Uterus (tissue), 4 donors: ENCODE data around the gene CARD14. TPM values are rescaled to one million over a fixed set of nuclear protein-coding genes. Genes with fewer than 3 reads are reported as not detected.

Experiments
- DNase-seq, 2 donors: peaks; one replicate each; pipeline ENCODE4 v3.0.0-alpha.2; 2019 to 2020
- H3K27ac ChIP-seq, 2 donors: fragments of 200-600 bp; sonication (generic); 1 replicate in 1 of 2; 2 replicates in 1 of 2; pipeline ENCODE4 v1.5.1; 2016 to 2018
- H3K27me3 ChIP-seq, 2 donors: fragments of 200-600 bp; sonication (generic); one replicate each; pipeline ENCODE4 v1.5.1; 2018 to 2019; ENCODE audit warnings: control low read depth in 1 of 2
- H3K36me3 ChIP-seq, 2 donors: fragments of 200-600 bp; sonication (generic); one replicate each; pipeline ENCODE4 v1.5.1; 2019; ENCODE audit warnings: control low read depth in 1 of 2
- H3K4me1 ChIP-seq, 2 donors: fragments of 200-600 bp; sonication (generic); one replicate each; pipeline ENCODE4 v1.5.1; 2018 to 2019; ENCODE audit warnings: control low read depth in 1 of 2
- H3K4me3 ChIP-seq, 2 donors: fragments of 200-600 bp; sonication (generic); 1 replicate in 1 of 2; 2 replicates in 1 of 2; pipeline ENCODE4 v1.5.1; 2018 to 2019; ENCODE audit warnings: mild to moderate bottlenecking in 1 of 2
- H3K9me3 ChIP-seq, 2 donors: fragments of 200-600 bp; sonication (generic); one replicate each; pipeline ENCODE4 v1.5.1; 2019; ENCODE audit warnings: control low read depth in 1 of 2
- CTCF ChIP-seq, 4 experiments: fragments of 200-600 bp in 2 of 4; fragments of 450-650 bp in 2 of 4; sonication (generic) in 2 of 4; IDR thresholded peaks; one replicate each; pipeline ENCODE4 v1.5.1; 2016 to 2019; ENCODE audit warnings: antibody characterized with exemption in 4 of 4, mild to moderate bottlenecking in 2 of 4, moderate library complexity in 1 of 4
- POLR2A ChIP-seq, 2 donors: fragments of 450-650 bp; IDR thresholded peaks; one replicate each; pipeline ENCODE4 v1.6.1; 2016; ENCODE audit warnings: antibody characterized with exemption in 2 of 2, mild to moderate bottlenecking in 1 of 2, moderate library complexity in 1 of 2
- intact Hi-C: fragments of 100-400 bp; cut with DNase I; formaldehyde crosslinking; loops from one replicate; pipeline ENCODE4 v1.15.1; 2023; ENCODE audit warnings: low total_unique reads
- total RNA-seq, 4 donors: library from RNA; depleted of rRNA in 3 of 4; stranded (reverse); fragments of >200 nt in 3 of 4; gene quantifications; one replicate each; pipeline versions ENCODE4 v1.1.0 to v1.2.4, GENCODE V29; 2014 to 2023
- donor health status: DM: yes; HTN: yes; CAD: no.

The CARD14 gene
- total RNA-seq, 4 donors from 2014 or later = 0.43 to 1.4 TPM; not detected in 2

- TF ChIP-seq POLR2A (IDR thresholded peaks at IDR 0.05) (no peak), CTCF (IDR thresholded peaks at IDR 0.05) (no peak)
- H3K4me3 ChIP-seq = no peak overlapping the region
- no peaks in the 10 kb centered on the region for H3K36me3 ChIP-seq
Observed at GRCh38 chr17:80213643-80213975, 43.8 kb downstream of the CARD14 start.

GRCh38 chr17:80214012-80214877 is 44.4 kb downstream of the CARD14 start:
- Histone ChIP-seq H3K4me3 (no peak overlapping the region), H3K27me3 (no peaks in the 10 kb centered on the region), H3K27ac (no peak overlapping the region), H3K36me3 (no peaks in the 10 kb centered on the region), H3K9me3 (no peaks in the 10 kb centered on the region), H3K4me1 (no peaks in the 10 kb centered on the region)
- no peak for DNase-seq
- TF ChIP-seq CTCF (IDR thresholded peaks at IDR 0.05) (no peak), POLR2A (IDR thresholded peaks at IDR 0.05) (no peak)
- intact Hi-C loops = no loop called here

More at GRCh38 chr17:80213643-80213975, 43.8 kb downstream of the CARD14 start:
- no peaks in the 10 kb centered on the region for H3K9me3 ChIP-seq
- H3K27ac ChIP-seq = no peak overlapping the region
- H3K27me3 ChIP-seq = no peaks in the 10 kb centered on the region
- intact Hi-C loops = no loop called here
- H3K4me1 ChIP-seq = no peaks in the 10 kb centered on the region
- DNase-seq = no peak

GRCh38 chr17:80214878-80215210 is 45.0 kb downstream of the CARD14 start:
- DNase-seq = no peak
- Histone ChIP-seq H3K4me3 (no peak overlapping the region), H3K27ac (no peak overlapping the region), H3K4me1 (no peaks in the 10 kb centered on the region), H3K36me3 (no peaks in the 10 kb centered on the region), H3K9me3 (no peaks in the 10 kb centered on the region), H3K27me3 (no peaks in the 10 kb centered on the region)
- TF ChIP-seq POLR2A (IDR thresholded peaks at IDR 0.05) (no peak), CTCF (IDR thresholded peaks at IDR 0.05) (no peak)
- intact Hi-C loops = no loop called here

GRCh38 chr17:80216473-80217456 is 46.9 kb downstream of the CARD14 start:
- H3K27me3 ChIP-seq = no peaks in the 10 kb centered on the region
- H3K4me3 ChIP-seq = no peak overlapping the region
- TF ChIP-seq POLR2A (IDR thresholded peaks at IDR 0.05) (no peak), CTCF (IDR thresholded peaks at IDR 0.05) (no peak)
- intact Hi-C loops = no loop called here
- no peaks in the 10 kb centered on the region for H3K36me3 ChIP-seq
- no peak overlapping the region for H3K27ac ChIP-seq
- peaks cover 0 to 6% of the 10 kb centered on the region in 2 donors for H3K4me1 ChIP-seq
- no peaks in the 10 kb centered on the region for H3K9me3 ChIP-seq
- no peak for DNase-seq
